ENCODE data around the gene AGXT2.
"Not testable (repeated sequence)": the region's sequence is repeated elsewhere in the genome, so short reads cannot be mapped to it uniquely, and the experiment has no call there.

AGXT2 gene

DNA sequence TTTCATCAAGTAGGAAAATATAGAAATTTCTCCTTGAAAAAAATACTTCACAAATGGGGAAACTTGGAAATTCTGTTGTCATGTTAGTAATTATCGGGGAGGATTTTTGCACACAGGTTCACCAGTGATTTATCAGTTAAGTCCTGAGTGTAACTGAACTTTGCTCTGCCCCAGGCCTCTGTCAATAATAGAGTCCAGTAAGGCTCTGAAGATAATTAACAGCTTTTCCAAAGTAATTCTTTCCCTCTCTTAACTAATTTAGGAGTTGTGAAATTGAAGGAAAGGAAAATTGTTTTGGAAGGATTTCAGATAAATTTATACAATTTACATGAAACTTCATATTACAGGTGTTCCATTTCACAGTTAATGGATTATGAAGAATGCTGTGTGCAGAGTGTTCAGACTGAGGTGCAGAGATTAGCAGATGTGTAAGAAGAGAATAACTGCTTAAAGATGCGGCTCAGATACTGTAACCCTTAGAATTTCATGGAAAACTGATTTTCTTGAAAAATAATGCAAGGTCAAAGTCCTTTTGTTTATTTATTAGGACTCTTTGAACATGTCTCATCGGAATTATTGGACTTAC is 2.9 kb upstream of the AGXT2 start:
- DNase-seq: no peak

DNA sequence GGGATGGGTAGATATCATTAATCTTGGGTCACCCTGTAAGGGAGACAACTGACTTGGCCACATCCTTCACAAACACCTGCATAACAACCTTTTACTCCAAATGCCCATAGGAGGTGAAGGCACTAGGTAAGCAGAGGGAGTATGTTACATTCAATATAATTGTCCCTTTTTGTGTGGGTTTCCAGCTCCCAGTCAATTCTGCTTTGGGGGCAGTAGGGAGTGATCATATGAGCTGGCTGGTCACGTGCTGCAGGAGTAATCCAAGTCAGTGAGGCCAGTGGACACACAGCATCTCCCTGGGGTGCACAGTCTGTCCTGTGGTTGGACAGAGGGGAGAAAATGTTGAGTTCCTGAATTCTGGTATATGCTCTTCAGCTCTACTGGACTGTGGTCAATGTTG is 1.2 kb upstream of the AGXT2 start:
- no peak for DNase-seq

- no peak for DNase-seq
Measured at GRCh38 chr5:35046774-35047173, 975 bp downstream of the AGXT2 start.

DNA sequence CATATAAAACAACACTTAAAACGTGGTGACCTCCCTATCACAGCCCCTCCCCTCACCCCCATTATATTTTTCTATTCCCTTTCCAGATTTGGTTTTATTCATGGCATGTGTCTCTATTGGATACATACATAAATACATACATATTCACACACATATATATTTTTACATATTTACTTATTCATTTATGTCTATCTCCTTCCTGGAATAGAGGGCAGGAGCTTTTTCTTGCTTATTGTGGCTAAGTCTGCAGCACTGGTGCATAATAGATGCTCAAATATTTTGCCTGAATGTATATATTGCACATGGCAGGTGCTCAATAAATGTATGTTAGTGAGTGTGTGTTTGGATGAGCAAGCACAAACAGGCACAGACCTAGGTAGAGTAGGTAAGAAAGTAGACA is 2.5 kb downstream of the AGXT2 start:
- DNase-seq: no peak

GRCh38 chr5:35044649-35045048 is 3.1 kb downstream of the AGXT2 start:
- no peak for DNase-seq

GRCh38 chr5:35042781-35043180 is 5.0 kb downstream of the AGXT2 start:
- DNase-seq: no peak

- DNase-seq: no peak
Measured at GRCh38 chr5:35041261-35041660, 6.5 kb downstream of the AGXT2 start.

GRCh38 chr5:35038891-35039290 is 8.9 kb downstream of the AGXT2 start:
- DNase-seq: no peak

DNA sequence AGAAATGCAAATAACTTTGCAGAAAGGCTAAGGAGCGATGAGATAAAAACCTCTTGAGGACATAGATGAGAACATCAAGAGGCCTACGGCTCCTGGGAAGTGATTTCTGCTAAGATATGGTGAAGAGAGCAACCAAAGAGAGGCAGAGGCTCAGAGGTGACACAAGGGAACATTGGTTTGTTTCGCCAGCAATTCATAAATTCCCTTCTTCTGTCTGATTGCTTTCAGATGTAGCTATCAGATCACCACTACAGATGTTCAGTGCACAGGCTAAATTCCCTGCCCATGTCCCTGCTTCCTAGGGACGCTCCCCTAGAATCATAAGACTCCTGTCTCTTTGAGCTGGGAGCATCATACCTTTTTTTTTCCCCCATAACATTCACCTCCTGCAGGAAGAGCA is 11.2 kb downstream of the AGXT2 start:
- DNase-seq: no peak

DNA sequence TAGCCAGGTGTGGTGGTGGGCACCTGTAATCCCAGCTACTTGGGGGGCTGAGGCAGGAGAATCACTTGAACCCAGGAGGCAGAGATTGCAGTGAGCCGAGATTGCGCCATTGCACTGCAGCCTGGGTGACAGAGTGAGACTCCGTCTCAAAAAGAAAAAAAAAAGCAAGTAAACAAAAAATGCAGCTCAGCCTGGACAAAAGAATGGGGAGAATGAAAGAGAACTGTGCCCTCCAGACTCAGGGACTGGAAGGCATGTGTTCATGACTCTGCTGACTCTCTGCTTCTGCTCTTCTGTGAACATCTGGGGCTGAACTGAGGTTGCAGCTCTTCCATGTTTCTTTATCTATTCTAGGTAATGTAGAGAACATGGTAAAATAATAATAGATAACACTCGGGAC is 11.8 kb downstream of the AGXT2 start:
- DNase-seq: not testable (repeated sequence)

- no peak for DNase-seq
Measured at GRCh38 chr5:35035271-35035670, 12.5 kb downstream of the AGXT2 start.

- no peak for DNase-seq
Measured at GRCh38 chr5:35032356-35032755, 15.4 kb downstream of the AGXT2 start.

GRCh38 chr5:35031276-35031675 is 16.5 kb downstream of the AGXT2 start:
- DNase-seq: no peak

- no peak for DNase-seq
Measured at GRCh38 chr5:35030426-35031100, 17.2 kb downstream of the AGXT2 start.

- DNase-seq: no peak
Measured at GRCh38 chr5:35029333-35029732, 18.4 kb downstream of the AGXT2 start.

DNA sequence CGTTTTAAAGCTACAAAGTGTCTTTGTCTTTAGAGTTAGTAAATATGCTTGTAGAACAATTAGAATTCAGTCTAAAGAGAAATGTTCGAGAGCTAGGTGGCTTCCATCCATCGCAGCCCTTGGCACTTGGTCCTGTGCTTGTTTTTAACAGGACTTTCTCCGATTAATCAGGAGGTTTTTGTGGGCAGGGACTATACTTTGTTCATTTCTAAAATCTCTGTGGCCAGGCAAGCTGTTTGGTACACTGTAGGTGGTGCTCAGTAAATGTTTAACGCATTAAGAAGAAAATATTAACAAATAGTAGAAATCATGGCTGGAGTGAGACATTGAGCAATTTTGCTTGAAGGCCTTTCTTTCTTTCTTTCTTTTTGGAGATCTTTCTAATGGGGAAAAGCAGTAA is 20.8 kb downstream of the AGXT2 start:
- DNase-seq: no peak

GRCh38 chr5:35026280-35026840 is 21.4 kb downstream of the AGXT2 start:
- DNase-seq: no peak

DNA sequence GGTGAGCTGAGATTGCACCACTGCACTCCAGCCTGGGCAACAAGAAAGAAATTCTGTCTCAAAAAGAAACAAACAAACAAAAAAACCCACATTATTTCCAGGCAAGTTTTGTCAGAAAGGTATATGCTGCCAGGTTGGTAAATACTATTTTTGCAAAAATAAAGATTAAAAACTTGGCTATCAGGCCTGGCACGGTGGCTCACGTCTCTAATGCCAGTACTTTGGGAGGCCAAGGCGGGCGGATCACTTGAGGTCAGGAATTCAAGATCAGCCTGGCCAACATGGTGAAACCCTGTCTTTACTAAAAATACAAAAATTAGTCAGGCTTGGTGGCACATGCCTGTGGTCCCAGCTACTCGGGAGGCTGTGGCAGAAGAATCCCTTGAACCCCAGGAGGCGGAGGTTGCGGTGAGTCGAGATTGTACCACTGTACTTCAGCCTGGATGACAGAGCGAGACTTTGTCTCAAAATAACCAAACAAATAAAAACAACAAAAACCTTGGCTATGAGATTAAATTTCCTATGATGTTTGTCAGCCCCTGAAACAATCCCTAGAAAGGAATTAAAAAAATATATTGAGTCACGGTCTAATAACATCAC is 22.7 kb downstream of the AGXT2 start:
- DNase-seq: no peak

DNA sequence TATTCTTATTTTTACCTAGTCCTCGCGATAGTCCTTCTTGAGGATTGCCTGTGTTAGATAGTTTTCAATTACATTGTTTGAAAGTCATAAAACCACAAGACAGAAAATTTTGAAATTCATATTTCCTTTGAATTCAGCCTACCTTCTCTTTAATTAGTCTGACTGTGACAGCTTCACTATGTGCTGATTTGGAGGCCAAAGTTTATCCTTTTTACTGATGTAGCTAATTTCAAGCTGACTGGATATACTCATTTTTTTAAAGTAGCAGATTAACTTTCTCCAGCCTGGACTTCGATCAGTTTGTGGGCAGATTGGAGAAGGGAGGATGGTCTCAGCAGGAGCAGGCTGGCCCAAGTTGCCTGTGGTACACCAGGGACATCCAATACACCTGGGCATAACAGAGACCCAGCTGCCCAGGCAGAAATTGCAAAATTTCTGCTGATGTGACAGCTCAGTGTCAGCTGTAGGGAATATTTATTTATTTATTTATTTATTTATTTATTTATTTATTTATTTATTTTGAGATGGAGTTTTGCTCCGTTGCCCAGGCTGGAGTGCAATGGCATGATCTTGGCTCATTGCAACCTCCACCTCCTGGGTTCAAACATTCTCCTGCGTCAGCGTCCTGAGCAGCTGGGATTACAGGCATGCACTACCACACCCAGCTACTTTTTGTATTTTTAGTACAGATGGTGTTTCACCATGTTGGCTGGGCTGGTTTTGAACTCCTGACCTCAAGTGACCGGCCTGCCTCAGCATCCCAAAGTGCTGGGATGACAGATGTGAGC is 24.2 kb downstream of the AGXT2 start:
- DNase-seq: no peak

DNA sequence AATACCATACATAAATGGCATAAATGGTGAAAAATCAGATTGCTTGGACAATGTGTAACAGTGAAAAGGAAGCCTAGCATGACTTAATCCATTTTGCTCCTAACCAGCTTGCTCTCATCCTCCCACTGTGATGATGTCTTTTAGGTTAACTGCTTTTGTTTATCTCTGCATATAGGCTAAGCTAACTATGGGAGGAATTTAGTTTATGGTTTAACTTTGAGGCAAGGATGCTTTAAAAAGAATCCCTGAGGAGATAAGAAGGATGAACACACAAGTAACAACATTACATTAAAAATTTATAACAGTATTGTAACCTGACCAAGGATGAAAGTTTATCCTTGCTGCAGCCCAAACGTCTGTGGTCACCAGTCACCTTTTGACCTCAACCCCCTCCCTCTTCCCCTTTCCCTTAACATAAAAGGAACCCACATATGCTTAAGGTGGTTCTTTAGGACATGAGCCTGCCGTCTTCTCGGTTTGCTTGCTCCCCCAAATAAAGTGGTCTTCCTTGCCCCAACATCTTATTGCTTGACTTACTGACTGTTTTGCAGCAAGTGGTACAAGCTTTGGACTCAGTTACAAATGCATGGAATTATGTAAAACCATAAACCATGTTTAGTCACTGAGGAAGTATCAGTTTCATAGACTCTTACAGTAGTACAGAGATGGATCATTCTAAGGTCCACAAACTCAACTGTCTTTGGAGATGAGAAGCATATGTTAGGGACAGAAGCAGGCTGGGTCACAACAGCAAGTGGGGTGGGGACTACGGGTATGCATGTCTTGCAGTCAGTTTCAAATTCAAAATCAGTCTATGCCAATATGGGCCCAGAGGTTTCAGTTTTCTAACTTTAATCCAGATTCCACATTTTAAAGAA is 31.3 kb downstream of the AGXT2 start:
- no peak for DNase-seq

- no peak for DNase-seq
Measured at GRCh38 chr5:35015063-35015462, 32.7 kb downstream of the AGXT2 start.

DNA sequence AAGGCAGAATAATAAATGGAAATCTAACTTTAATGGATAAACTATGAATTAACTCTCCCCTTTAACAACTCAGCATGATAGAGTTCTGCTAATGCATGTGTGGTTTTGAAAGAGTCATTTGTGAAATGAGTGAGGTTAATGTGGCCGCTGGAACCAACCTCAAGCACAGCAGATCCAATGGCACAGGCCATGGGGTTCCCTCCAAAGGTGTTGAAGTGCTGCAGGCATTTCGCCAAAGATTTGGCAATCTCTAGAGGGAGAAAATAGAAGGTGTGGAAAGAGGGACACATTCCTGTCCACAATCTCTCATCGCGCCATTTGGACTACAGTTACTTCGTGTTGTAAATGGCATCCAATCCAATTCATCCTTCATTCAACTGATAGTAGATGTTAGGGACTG is 35.0 kb downstream of the AGXT2 start:
- DNase-seq: no peak

GRCh38 chr5:35012365-35012764 is 35.4 kb downstream of the AGXT2 start:
- no peak for DNase-seq
